NCI-H748 (cell line): ENCODE measurements around the gene ADCY2.
A peak's percentile ranks its signal among the peaks of the same experiment; 100 is the strongest.

Source experiments
- DNase-seq: peaks from one replicate; lab custom pipeline; 2025; ENCODE audit not compliant: unreplicated experiment; lab: John Stamatoyannopoulos, UW

Gene ADCY2

GRCh38 chr5:7773178-7773577, 377.2 kb downstream of the ADCY2 start:
- DNase-seq = no peak

GRCh38 chr5:7776442-7776841, 380.5 kb downstream of the ADCY2 start:
- DNase-seq = no peak

GRCh38 chr5:7779019-7780005, 383.4 kb downstream of the ADCY2 start:
- no peak for DNase-seq

GRCh38 chr5:7781899-7782298, 386.0 kb downstream of the ADCY2 start:
- DNase-seq = no peak

- no peak for DNase-seq
Measured at GRCh38 chr5:7784683-7785380, 388.9 kb downstream of the ADCY2 start.

- DNase-seq = no peak
Measured at GRCh38 chr5:7787770-7788169, 391.8 kb downstream of the ADCY2 start.

- no peak for DNase-seq
Measured at GRCh38 chr5:7789567-7789966, 393.6 kb downstream of the ADCY2 start.

GRCh38 chr5:7793895-7794294, 398.0 kb downstream of the ADCY2 start:
- DNase-seq = no peak

- no peak for DNase-seq
Measured at GRCh38 chr5:7794311-7794710, 398.4 kb downstream of the ADCY2 start.

- DNase-seq = no peak
Measured at GRCh38 chr5:7794823-7795222, 398.9 kb downstream of the ADCY2 start.

- no peak for DNase-seq
Measured at GRCh38 chr5:7795306-7795705, 399.4 kb downstream of the ADCY2 start.

- DNase-seq = no peak
Measured at GRCh38 chr5:7801891-7802614, 406.1 kb downstream of the ADCY2 start.

- no peak for DNase-seq
Measured at GRCh38 chr5:7802855-7803254, 406.9 kb downstream of the ADCY2 start.

- no peak for DNase-seq
Measured at GRCh38 chr5:7803937-7804336, 408.0 kb downstream of the ADCY2 start.

- peak; percentile 42 for DNase-seq
Measured at GRCh38 chr5:7805379-7805778, 409.4 kb downstream of the ADCY2 start.

GRCh38 chr5:7808998-7809397, 413.1 kb downstream of the ADCY2 start:
- no peak for DNase-seq

GRCh38 chr5:7811715-7812114, 415.8 kb downstream of the ADCY2 start:
- no peak for DNase-seq

GRCh38 chr5:7813007-7813406, 417.1 kb downstream of the ADCY2 start:
- no peak for DNase-seq

GRCh38 chr5:7813576-7813975, 417.6 kb downstream of the ADCY2 start:
- no peak for DNase-seq

GRCh38 chr5:7814816-7815215, 418.9 kb downstream of the ADCY2 start:
- DNase-seq = no peak

GRCh38 chr5:7815892-7816534, 420.1 kb downstream of the ADCY2 start:
- peak; percentile 92 for DNase-seq
